ENCODE data around the gene TMC6.
A peak's percentile ranks its signal among the peaks of the same experiment; 100 is the strongest.

The TMC6 gene

GRCh38 chr17:78170692-78171590 lies 42.4 kb upstream of the TMC6 start:
- no peak overlapping the region for H3K4me3 ChIP-seq (ENCODE audit: low read depth in 1 of 2, low read length in 2 of 2)
- peaks cover 69 to 75% of the 10 kb centered on the region in 2 donors for H3K4me1 ChIP-seq (ENCODE audit: control insufficient read depth in 1 of 2, insufficient read depth in 2 of 2, low read length in 2 of 2)
- H3K9me3 ChIP-seq (ENCODE audit: control insufficient read depth in 1 of 2, low read length in 2 of 2): no peaks in the 10 kb centered on the region
- H3K27me3 ChIP-seq (ENCODE audit: control insufficient read depth in 1 of 2, insufficient read depth in 2 of 2, low read length in 2 of 2): no peaks in the 10 kb centered on the region
- H3K9ac ChIP-seq (ENCODE audit: low read depth in 1 of 2, low read length in 2 of 2): no peak overlapping the region
- H3K36me3 ChIP-seq (ENCODE audit: control insufficient read depth in 1 of 2, insufficient read depth in 2 of 2, low read length in 2 of 2): peaks cover 0 to 14% of the 10 kb centered on the region in 2 donors
- no peak overlapping the region for H3K27ac ChIP-seq (ENCODE audit: low read depth, low read length)

- H3K36me3 ChIP-seq (ENCODE audit: control insufficient read depth in 1 of 2, insufficient read depth in 2 of 2, low read length in 2 of 2): peaks cover 0 to 14% of the 10 kb centered on the region in 2 donors
- H3K4me3 ChIP-seq (ENCODE audit: low read depth in 1 of 2, low read length in 2 of 2): peak overlapping the region; percentile 83 to 94
- no peaks in the 10 kb centered on the region for H3K27me3 ChIP-seq (ENCODE audit: control insufficient read depth in 1 of 2, insufficient read depth in 2 of 2, low read length in 2 of 2)
- peaks cover 52 to 57% of the 10 kb centered on the region in 2 donors for H3K4me1 ChIP-seq (ENCODE audit: control insufficient read depth in 1 of 2, insufficient read depth in 2 of 2, low read length in 2 of 2)
- H3K9ac ChIP-seq (ENCODE audit: low read depth in 1 of 2, low read length in 2 of 2): peak overlapping the region; percentile 76 to 84
- H3K27ac ChIP-seq (ENCODE audit: low read depth, low read length): peak overlapping the region; percentile 83
- no peaks in the 10 kb centered on the region for H3K9me3 ChIP-seq (ENCODE audit: control insufficient read depth in 1 of 2, low read length in 2 of 2)
Measured at GRCh38 chr17:78168903-78169793, 40.6 kb upstream of the TMC6 start.

DNA sequence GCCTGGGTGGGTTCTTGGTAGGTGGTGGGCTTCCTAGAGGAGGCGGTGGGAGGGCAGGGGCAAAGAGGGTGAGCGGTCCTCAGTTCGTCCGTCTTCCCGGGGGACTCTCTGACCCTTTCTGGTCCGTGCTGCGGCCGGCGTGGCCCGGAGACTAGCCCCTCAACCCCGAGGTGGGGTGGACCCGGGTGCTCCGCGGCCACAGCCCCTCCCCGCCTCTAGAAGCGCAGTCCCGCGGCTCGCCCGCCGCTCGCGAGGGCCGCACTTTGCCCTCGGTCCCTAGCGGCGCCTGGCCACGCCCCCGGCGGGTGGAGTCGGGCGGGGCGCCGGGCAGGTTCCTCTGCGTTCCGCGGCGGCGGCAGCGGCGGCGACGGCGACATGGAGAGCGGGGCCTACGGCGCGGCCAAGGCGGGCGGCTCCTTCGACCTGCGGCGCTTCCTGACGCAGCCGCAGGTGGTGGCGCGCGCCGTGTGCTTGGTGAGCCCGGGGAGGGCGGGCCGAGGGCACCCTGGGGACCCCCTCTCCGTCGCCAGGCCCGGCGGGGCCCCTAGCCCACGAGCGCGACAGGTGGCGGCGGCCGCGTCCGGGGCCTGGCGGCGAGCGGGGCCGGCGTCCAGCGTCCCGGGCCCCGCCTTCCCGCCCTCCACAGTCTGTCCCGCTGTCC lies 39.8 kb upstream of the TMC6 start, which contains the start of gene SYNGR2:
Gene SYNGR2, plus strand, starts transcription at position 340 of the 661 bp plus-strand sequence. Its CDS starts 36 bp downstream, at position 376.
- peak within 1 kb of the TSS; percentile 83 to 94 for H3K4me3 ChIP-seq (ENCODE audit: low read depth in 1 of 2, low read length in 2 of 2)
- H3K9ac ChIP-seq (ENCODE audit: low read depth in 1 of 2, low read length in 2 of 2): peak within 1 kb of the TSS; percentile 76 to 84
- no peaks in the 10 kb centered on the region for H3K27me3 ChIP-seq (ENCODE audit: control insufficient read depth in 1 of 2, insufficient read depth in 2 of 2, low read length in 2 of 2)
- peak within 1 kb of the TSS; percentile 83 for H3K27ac ChIP-seq (ENCODE audit: low read depth, low read length)
- peaks cover 0 to 14% of the 10 kb centered on the region in 2 donors for H3K36me3 ChIP-seq (ENCODE audit: control insufficient read depth in 1 of 2, insufficient read depth in 2 of 2, low read length in 2 of 2)
- no peaks in the 10 kb centered on the region for H3K9me3 ChIP-seq (ENCODE audit: control insufficient read depth in 1 of 2, low read length in 2 of 2)
- H3K4me1 ChIP-seq (ENCODE audit: control insufficient read depth in 1 of 2, insufficient read depth in 2 of 2, low read length in 2 of 2): peaks cover 44 to 49% of the 10 kb centered on the region in 2 donors

- H3K9me3 ChIP-seq (ENCODE audit: control insufficient read depth in 1 of 2, low read length in 2 of 2): no peaks in the 10 kb centered on the region
- peaks cover 0 to 9% of the 10 kb centered on the region in 2 donors for H3K36me3 ChIP-seq (ENCODE audit: control insufficient read depth in 1 of 2, insufficient read depth in 2 of 2, low read length in 2 of 2)
- no peaks in the 10 kb centered on the region for H3K27me3 ChIP-seq (ENCODE audit: control insufficient read depth in 1 of 2, insufficient read depth in 2 of 2, low read length in 2 of 2)
- peaks cover 28 to 29% of the 10 kb centered on the region in 2 donors for H3K4me1 ChIP-seq (ENCODE audit: control insufficient read depth in 1 of 2, insufficient read depth in 2 of 2, low read length in 2 of 2)
- no peak overlapping the region for H3K9ac ChIP-seq (ENCODE audit: low read depth in 1 of 2, low read length in 2 of 2)
- no peak overlapping the region for H3K4me3 ChIP-seq (ENCODE audit: low read depth in 1 of 2, low read length in 2 of 2)
- H3K27ac ChIP-seq (ENCODE audit: low read depth, low read length): no peak overlapping the region
Measured at GRCh38 chr17:78166416-78166815, 37.9 kb upstream of the TMC6 start.

GRCh38 chr17:78164748-78165607 lies 36.4 kb upstream of the TMC6 start:
- no peaks in the 10 kb centered on the region for H3K36me3 ChIP-seq (ENCODE audit: control insufficient read depth in 1 of 2, insufficient read depth in 2 of 2, low read length in 2 of 2)
- H3K9me3 ChIP-seq (ENCODE audit: control insufficient read depth in 1 of 2, low read length in 2 of 2): no peaks in the 10 kb centered on the region
- H3K27me3 ChIP-seq (ENCODE audit: control insufficient read depth in 1 of 2, insufficient read depth in 2 of 2, low read length in 2 of 2): no peaks in the 10 kb centered on the region
- H3K9ac ChIP-seq (ENCODE audit: low read depth in 1 of 2, low read length in 2 of 2): no peak overlapping the region
- H3K4me1 ChIP-seq (ENCODE audit: control insufficient read depth in 1 of 2, insufficient read depth in 2 of 2, low read length in 2 of 2): peaks cover 15 to 17% of the 10 kb centered on the region in 2 donors
- H3K27ac ChIP-seq (ENCODE audit: low read depth, low read length): no peak overlapping the region
- no peak overlapping the region for H3K4me3 ChIP-seq (ENCODE audit: low read depth in 1 of 2, low read length in 2 of 2)

GRCh38 chr17:78163881-78164747 lies 35.6 kb upstream of the TMC6 start:
- H3K4me1 ChIP-seq (ENCODE audit: control insufficient read depth in 1 of 2, insufficient read depth in 2 of 2, low read length in 2 of 2): peaks cover 14% of the 10 kb centered on the region in 2 donors
- H3K4me3 ChIP-seq (ENCODE audit: low read depth in 1 of 2, low read length in 2 of 2): no peak overlapping the region
- no peaks in the 10 kb centered on the region for H3K36me3 ChIP-seq (ENCODE audit: control insufficient read depth in 1 of 2, insufficient read depth in 2 of 2, low read length in 2 of 2)
- H3K27me3 ChIP-seq (ENCODE audit: control insufficient read depth in 1 of 2, insufficient read depth in 2 of 2, low read length in 2 of 2): no peaks in the 10 kb centered on the region
- H3K9me3 ChIP-seq (ENCODE audit: control insufficient read depth in 1 of 2, low read length in 2 of 2): no peaks in the 10 kb centered on the region
- H3K27ac ChIP-seq (ENCODE audit: low read depth, low read length): no peak overlapping the region
- no peak overlapping the region for H3K9ac ChIP-seq (ENCODE audit: low read depth in 1 of 2, low read length in 2 of 2)

DNA sequence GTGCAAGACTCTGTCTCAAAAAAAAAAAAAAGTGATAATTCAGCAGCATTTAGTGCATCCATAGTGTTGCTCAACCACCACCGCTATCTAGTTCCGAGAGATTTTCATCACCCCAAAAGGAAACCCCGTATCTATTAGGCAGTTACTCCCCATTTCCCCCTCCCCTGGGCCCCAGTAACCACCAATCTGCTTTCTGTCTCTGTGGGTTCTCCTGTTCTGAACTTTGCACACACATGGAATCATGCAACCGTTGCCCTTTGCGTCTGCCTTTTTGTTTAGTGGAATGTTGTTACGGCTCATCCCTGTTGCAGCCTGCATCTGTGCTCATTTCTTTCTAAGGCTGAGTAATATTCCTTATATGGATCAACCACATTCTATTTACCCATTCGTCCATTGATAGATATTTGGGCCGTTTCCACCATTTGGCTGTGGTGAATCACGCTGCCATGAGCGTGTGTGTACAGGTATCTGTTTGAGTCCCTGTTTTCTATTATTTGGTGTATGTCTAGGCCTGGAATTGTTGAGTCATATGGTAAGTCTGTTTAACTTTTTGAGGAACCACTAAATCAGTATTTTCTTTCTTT lies 31.1 kb upstream of the TMC6 start:
- no peak overlapping the region for H3K27ac ChIP-seq (ENCODE audit: low read depth, low read length)
- H3K9me3 ChIP-seq (ENCODE audit: control insufficient read depth in 1 of 2, low read length in 2 of 2): no peaks in the 10 kb centered on the region
- no peaks in the 10 kb centered on the region for H3K36me3 ChIP-seq (ENCODE audit: control insufficient read depth in 1 of 2, insufficient read depth in 2 of 2, low read length in 2 of 2)
- peak overlapping the region in 1 of 2 donors; percentile 7 for H3K4me3 ChIP-seq (ENCODE audit: low read depth in 1 of 2, low read length in 2 of 2)
- no peaks in the 10 kb centered on the region for H3K27me3 ChIP-seq (ENCODE audit: control insufficient read depth in 1 of 2, insufficient read depth in 2 of 2, low read length in 2 of 2)
- H3K9ac ChIP-seq (ENCODE audit: low read depth in 1 of 2, low read length in 2 of 2): no peak overlapping the region
- peaks cover 6 to 8% of the 10 kb centered on the region in 2 donors for H3K4me1 ChIP-seq (ENCODE audit: control insufficient read depth in 1 of 2, insufficient read depth in 2 of 2, low read length in 2 of 2)

DNA sequence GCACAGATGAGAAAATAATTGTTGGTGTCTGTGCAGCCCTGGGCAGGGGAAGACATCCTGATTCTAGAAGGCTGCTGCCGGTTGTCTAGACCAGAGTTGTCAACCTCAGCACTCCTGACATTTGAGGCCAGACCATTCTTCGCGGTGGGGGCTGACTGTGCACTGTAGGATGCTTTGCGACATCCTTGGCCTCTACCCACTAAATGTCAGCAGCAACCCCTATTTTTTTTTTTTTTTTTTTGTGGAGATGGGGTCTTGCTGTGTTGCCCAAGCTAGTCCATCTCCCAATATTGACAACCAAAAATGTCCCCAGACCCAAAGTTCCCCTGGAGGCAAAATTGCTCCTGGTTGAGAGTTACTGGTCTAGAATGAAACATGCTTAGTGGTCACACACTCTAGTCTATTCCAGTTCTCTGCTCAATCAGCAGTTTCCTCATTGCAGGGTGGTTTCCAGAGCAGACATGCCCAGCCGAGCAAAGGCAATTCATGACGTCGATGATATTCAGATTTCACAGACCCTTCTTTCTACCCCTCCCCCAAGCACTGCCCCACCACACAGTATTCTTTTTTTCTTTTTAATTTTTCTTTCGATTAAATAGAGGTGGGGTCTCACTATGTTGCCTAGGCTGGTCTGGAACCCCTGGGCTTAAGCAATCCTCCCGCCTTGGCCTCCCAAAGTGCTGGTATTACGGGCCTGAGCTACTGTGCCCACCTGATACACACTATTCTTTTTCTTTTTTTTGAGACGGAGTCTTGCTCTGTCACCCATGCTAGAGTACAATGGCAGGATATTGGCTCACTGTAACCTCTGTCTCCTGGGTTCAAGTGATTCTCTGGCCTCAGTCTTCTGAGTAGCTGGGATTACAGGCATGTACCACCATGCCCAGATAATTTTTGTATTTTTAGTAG lies 26.6 kb upstream of the TMC6 start:
- Histone ChIP-seq H3K27me3 (ENCODE audit: control insufficient read depth in 1 of 2, insufficient read depth in 2 of 2, low read length in 2 of 2) (no peaks in the 10 kb centered on the region), H3K27ac (ENCODE audit: low read depth, low read length) (no peak overlapping the region), H3K9ac (ENCODE audit: low read depth in 1 of 2, low read length in 2 of 2) (no peak overlapping the region), H3K4me1 (ENCODE audit: control insufficient read depth in 1 of 2, insufficient read depth in 2 of 2, low read length in 2 of 2) (peaks cover 15 to 18% of the 10 kb centered on the region in 2 donors), H3K4me3 (ENCODE audit: low read depth in 1 of 2, low read length in 2 of 2) (no peak overlapping the region), H3K9me3 (ENCODE audit: control insufficient read depth in 1 of 2, low read length in 2 of 2) (no peaks in the 10 kb centered on the region), H3K36me3 (ENCODE audit: control insufficient read depth in 1 of 2, insufficient read depth in 2 of 2, low read length in 2 of 2) (no peaks in the 10 kb centered on the region)
